ENCODE results near the gene TMEM14C.

DNA sequence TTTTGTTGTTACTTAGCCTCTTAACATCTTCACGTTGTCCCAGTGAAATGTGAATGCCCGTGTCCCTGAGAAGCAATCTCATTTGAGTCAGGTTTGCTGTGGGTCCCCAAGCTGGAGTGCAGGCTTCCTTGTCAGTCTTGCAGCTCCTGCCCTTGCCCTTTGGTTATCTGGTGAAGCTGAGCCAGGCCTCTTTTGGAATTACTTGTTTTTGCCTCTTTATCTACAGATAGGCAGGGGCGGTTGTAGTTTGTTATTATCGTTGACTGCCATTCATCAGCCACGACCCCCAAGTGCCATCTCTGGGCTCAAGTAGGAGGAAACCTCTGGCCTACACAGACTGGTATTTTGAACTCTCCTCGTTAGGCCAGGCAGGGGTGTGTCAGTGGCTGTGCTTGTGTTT, 2.2 kb downstream of the TMEM14C start:
- no peak for TF ChIP-seq POLR2A (IDR thresholded peaks at IDR 0.05)
- TF ChIP-seq, protein P1, sequence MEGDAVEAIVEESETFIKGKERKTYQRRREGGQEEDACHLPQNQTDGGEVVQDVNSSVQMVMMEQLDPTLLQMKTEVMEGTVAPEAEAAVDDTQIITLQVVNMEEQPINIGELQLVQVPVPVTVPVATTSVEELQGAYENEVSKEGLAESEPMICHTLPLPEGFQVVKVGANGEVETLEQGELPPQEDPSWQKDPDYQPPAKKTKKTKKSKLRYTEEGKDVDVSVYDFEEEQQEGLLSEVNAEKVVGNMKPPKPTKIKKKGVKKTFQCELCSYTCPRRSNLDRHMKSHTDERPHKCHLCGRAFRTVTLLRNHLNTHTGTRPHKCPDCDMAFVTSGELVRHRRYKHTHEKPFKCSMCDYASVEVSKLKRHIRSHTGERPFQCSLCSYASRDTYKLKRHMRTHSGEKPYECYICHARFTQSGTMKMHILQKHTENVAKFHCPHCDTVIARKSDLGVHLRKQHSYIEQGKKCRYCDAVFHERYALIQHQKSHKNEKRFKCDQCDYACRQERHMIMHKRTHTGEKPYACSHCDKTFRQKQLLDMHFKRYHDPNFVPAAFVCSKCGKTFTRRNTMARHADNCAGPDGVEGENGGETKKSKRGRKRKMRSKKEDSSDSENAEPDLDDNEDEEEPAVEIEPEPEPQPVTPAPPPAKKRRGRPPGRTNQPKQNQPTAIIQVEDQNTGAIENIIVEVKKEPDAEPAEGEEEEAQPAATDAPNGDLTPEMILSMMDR (IDR thresholded peaks at IDR 0.05 in 8 of 11, conservative IDR thresholded peaks at IDR 0.05 in 3 of 11) = no peak

Measured in spleen (tissue), 7 donors.